ENCODE results near the gene SPRY2.

- TF ChIP-seq CTCF (IDR thresholded peaks at IDR 0.05) (no peak), POLR2A (IDR thresholded peaks at IDR 0.05) (no peak)
Measured at GRCh38 chr13:80382576-80382975, 41.6 kb upstream of the SPRY2 start.
